GM23338 (cell line): Measurements from ENCODE around the gene FOXM1.

Source experiments
- CREB1 ChIP-seq: fragments of 250-450 bp; sonication (Bioruptor Pico); IDR thresholded peaks from 2 replicates; pipeline ENCODE4 v1.5.0; 2020; ENCODE audit warnings: low read depth, mild to moderate bottlenecking, moderate library complexity
- EZH2 ChIP-seq: fragments of 200-600 bp; sonication (generic); IDR thresholded peaks from one replicate; pipeline ENCODE4 v1.8.0; 2017; ENCODE audit warnings: antibody characterized with exemption, mild to moderate bottlenecking, low read depth; ENCODE audit not compliant: unreplicated experiment
- EZH2phosphoT487 ChIP-seq: fragments of 200-600 bp; sonication (generic); IDR thresholded peaks from one replicate; pipeline ENCODE4 v1.8.1; 2018; ENCODE audit warnings: antibody characterized with exemption; ENCODE audit not compliant: unreplicated experiment
- JUNB ChIP-seq: IDR thresholded peaks from one replicate; pipeline ENCODE4 v1.6.1; 2016; ENCODE audit warnings: antibody characterized with exemption; ENCODE audit not compliant: unreplicated experiment
- POLR2AphosphoS5 ChIP-seq: IDR thresholded peaks from 2 replicates; pipeline ENCODE4 v1.6.1; 2016; ENCODE audit warnings: antibody characterized with exemption, low read depth
- ZNF114 ChIP-seq: fragments of 250-450 bp; sonication (Bioruptor Pico); IDR thresholded peaks from 2 replicates; pipeline ENCODE4 v1.5.0; 2020; ENCODE audit warnings: mild to moderate bottlenecking, moderate library complexity
- TF ChIP-seq, protein P1 (sequence below), 2 experiments: fragments of 200-600 bp in 1 of 2; sonication (generic) in 1 of 2; conservative IDR thresholded peaks; 2 replicates each; pipeline versions ENCODE4 v1.5.1 to v1.6.1; 2016 to 2017; ENCODE audit warnings: antibody characterized with exemption in 2 of 2, low read depth in 2 of 2, mild to moderate bottlenecking in 2 of 2, moderate library complexity in 1 of 2
- TF ChIP-seq, protein P2 (sequence below): IDR thresholded peaks from 2 replicates; pipeline ENCODE4 v1.6.1; 2016; ENCODE audit warnings: antibody characterized with exemption
- TF ChIP-seq, protein P3 (sequence below): IDR thresholded peaks from one replicate; pipeline ENCODE4 v1.6.1; 2018; ENCODE audit warnings: antibody characterized with exemption; ENCODE audit not compliant: unreplicated experiment

DNA sequence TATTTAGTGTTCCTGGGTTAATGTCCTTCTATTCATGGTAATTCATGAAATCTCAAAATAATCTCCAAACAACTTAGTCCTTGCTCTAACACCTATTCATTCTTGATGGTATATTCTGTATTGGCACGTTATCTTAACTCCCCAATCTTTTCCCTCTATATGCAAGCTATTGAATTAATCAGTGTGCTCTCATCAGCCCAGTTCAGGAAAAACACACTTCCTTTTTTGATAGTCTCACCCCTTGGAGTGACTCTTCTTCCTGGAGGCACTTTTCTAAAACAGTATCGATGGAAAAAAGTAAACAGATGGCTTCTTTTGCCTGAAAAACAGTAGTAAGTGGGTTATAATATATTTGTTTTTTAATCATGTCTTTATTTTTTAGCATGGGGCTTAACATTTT, 42.3 kb upstream of the FOXM1 start:
- TF ChIP-seq EZH2 (no peak), POLR2AphosphoS5 (no peak), EZH2phosphoT487 (no peak), JUNB (no peak), ZNF114 (no peak), CREB1 (no peak)
- TF ChIP-seq, protein P1, sequence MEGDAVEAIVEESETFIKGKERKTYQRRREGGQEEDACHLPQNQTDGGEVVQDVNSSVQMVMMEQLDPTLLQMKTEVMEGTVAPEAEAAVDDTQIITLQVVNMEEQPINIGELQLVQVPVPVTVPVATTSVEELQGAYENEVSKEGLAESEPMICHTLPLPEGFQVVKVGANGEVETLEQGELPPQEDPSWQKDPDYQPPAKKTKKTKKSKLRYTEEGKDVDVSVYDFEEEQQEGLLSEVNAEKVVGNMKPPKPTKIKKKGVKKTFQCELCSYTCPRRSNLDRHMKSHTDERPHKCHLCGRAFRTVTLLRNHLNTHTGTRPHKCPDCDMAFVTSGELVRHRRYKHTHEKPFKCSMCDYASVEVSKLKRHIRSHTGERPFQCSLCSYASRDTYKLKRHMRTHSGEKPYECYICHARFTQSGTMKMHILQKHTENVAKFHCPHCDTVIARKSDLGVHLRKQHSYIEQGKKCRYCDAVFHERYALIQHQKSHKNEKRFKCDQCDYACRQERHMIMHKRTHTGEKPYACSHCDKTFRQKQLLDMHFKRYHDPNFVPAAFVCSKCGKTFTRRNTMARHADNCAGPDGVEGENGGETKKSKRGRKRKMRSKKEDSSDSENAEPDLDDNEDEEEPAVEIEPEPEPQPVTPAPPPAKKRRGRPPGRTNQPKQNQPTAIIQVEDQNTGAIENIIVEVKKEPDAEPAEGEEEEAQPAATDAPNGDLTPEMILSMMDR (conservative IDR thresholded peaks at IDR 0.05; ENCODE audit: low read depth in 2 of 2), result no peak
- TF ChIP-seq, protein P2, sequence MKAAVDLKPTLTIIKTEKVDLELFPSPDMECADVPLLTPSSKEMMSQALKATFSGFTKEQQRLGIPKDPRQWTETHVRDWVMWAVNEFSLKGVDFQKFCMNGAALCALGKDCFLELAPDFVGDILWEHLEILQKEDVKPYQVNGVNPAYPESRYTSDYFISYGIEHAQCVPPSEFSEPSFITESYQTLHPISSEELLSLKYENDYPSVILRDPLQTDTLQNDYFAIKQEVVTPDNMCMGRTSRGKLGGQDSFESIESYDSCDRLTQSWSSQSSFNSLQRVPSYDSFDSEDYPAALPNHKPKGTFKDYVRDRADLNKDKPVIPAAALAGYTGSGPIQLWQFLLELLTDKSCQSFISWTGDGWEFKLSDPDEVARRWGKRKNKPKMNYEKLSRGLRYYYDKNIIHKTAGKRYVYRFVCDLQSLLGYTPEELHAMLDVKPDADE, result no peak
- TF ChIP-seq, protein P3, sequence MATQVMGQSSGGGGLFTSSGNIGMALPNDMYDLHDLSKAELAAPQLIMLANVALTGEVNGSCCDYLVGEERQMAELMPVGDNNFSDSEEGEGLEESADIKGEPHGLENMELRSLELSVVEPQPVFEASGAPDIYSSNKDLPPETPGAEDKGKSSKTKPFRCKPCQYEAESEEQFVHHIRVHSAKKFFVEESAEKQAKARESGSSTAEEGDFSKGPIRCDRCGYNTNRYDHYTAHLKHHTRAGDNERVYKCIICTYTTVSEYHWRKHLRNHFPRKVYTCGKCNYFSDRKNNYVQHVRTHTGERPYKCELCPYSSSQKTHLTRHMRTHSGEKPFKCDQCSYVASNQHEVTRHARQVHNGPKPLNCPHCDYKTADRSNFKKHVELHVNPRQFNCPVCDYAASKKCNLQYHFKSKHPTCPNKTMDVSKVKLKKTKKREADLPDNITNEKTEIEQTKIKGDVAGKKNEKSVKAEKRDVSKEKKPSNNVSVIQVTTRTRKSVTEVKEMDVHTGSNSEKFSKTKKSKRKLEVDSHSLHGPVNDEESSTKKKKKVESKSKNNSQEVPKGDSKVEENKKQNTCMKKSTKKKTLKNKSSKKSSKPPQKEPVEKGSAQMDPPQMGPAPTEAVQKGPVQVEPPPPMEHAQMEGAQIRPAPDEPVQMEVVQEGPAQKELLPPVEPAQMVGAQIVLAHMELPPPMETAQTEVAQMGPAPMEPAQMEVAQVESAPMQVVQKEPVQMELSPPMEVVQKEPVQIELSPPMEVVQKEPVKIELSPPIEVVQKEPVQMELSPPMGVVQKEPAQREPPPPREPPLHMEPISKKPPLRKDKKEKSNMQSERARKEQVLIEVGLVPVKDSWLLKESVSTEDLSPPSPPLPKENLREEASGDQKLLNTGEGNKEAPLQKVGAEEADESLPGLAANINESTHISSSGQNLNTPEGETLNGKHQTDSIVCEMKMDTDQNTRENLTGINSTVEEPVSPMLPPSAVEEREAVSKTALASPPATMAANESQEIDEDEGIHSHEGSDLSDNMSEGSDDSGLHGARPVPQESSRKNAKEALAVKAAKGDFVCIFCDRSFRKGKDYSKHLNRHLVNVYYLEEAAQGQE, result no peak
